KBM-7 (cell line): Measurements from ENCODE around the gene ULBP2.
"Not testable (repeated sequence)": the region's sequence is repeated elsewhere in the genome, so short reads cannot be mapped to it uniquely, and the experiment has no call there.

ENCODE experiments used
- DNase-seq: peaks from one replicate; pipeline ENCODE4 v3.0.0-alpha.2; 2015
- in situ Hi-C: fragments of 300-500 bp; cut with MboI; formaldehyde crosslinking; loops from 2 replicates; pipeline ENCODE4 v1.14.3; 2020; ENCODE audit warnings: low sequenced_read_pairs, low pct_unique_long_range_greater_than_20kb, mixed read lengths

The ULBP2 gene

GRCh38 chr6:149940672-149940982 lies 1.2 kb upstream of the ULBP2 start:
- in situ Hi-C loops, result no loop called here
- DNase-seq, result no peak

- in situ Hi-C loops, result no loop called here
- no peak for DNase-seq
Measured at GRCh38 chr6:149942461-149942829, 631 bp downstream of the ULBP2 start.

- DNase-seq, in situ Hi-C loops: not testable (repeated sequence)
Measured at GRCh38 chr6:149943321-149943720, 1.5 kb downstream of the ULBP2 start.

GRCh38 chr6:149945276-149945675 lies 3.5 kb downstream of the ULBP2 start:
- in situ Hi-C loops, DNase-seq: not testable (repeated sequence)

DNA sequence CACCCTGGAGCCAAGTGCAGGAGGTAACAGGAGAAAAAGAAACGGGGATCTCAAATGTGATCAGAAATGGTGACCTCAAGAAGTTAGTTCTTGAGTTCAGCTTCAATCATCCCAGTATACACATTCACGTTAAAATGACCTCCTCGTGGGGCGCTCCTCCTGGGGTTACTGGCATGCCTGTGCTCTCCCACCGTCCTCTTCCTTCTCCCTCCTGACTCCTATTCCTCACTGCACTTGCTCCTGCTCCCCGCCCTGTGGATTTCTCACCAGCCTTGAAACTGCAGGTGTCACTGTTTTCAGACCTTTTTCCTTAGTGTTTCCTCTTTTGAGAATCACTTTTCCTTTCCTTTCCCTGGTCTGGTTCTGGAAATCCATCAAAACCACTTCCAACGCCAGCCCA lies 4.8 kb downstream of the ULBP2 start:
- in situ Hi-C loops, DNase-seq: not testable (repeated sequence)

DNA sequence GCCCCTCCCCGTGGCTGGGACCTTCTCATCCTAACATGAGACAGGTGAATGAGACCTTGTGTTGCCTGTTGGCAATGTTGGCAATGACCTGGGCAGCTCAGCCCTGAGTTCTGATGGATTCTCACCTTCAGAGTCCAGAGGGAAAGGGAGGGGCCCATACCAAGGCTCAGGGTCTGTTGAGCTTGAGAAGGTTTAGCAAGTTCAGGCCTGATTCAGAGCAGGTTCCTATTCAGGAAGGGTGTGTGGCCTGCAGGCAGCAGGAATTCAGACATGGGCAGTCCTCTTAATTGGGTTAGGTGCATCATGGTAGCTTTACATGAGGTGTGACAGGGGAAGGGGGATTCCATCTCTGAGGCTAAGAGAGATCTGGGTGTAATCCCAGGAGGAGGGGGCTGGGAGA lies 5.7 kb downstream of the ULBP2 start:
- in situ Hi-C loops, DNase-seq: not testable (repeated sequence)

DNA sequence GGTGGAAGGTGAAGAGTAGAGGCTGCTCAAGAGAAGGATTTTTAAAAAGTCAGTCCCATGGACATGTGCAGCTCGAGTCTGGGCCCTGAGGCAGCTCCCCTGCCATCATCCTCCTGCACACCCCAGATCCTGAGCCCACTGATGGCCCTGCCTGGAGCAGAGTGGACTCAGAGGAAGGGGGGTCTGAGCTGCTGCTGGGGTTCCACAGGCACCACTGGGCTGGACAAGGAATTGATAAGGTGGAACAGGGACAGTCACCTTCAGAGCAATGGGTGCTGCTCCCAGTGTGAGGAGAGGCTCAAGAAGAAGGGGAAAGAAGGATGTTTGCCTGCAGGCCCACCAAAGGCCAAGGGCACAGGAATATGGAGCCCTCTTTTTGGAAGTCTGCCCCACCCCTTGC lies 6.2 kb downstream of the ULBP2 start:
- DNase-seq, result no peak
- in situ Hi-C loops, result no loop called here

DNA sequence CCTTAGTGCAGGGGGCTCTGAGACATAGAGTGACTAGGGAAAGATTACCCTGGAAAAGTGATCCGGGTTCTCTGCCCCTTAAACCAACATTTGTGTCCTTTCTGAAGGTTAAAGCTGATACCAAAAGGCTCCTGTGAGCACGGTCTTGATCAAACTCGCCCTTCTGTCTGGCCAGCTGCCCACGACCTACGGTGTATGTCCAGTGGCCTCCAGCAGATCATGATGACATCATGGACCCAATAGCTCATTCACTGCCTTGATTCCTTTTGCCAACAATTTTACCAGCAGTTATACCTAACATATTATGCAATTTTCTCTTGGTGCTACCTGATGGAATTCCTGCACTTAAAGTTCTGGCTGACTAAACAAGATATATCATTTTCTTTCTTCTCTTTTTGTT lies 6.8 kb downstream of the ULBP2 start:
- no peak for DNase-seq
- in situ Hi-C loops, result no loop called here

DNA sequence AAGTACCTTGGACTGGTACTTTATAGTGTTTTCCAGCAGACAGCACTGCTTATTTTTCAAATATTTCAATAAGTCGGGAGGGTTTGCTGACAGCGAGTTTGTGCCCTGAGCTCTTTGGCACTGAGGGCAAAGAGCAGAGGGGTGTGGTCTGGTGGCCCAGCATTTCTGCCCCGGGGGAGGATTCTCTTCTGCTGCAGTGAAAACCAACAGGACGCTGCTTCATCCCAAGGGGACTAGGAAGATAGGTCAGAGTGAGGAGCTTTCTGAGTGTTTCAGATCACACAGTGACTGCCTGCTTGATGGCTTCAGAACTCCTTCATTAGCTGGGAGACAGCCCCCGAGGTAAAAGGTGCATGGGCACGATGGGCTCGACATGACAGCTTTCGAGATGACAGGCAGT lies 8.6 kb downstream of the ULBP2 start:
- DNase-seq, result no peak
- in situ Hi-C loops, result no loop called here

DNA sequence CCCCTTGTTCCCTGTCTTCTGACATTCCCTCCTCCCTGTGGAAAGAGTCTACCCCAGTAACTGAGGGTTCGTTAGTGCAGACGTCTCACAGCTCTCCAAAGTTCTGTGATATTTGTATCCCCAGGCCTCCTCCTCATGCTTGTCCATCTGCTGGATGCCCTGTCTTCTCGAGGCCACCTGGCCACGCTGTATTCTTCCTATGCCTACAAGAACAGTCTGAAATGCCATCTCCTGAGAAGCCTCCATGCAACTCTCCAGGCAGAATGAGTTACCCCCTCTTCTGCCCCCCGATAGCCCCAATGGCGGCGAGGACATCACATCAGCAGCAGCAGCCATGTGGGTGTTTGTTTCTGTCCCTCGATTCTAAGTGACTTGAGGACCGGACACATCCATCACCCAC lies 9.3 kb downstream of the ULBP2 start:
- in situ Hi-C loops, result no loop called here
- DNase-seq, result no peak

GRCh38 chr6:149951626-149952025 lies 9.8 kb downstream of the ULBP2 start:
- DNase-seq, result no peak
- in situ Hi-C loops, result no loop called here

DNA sequence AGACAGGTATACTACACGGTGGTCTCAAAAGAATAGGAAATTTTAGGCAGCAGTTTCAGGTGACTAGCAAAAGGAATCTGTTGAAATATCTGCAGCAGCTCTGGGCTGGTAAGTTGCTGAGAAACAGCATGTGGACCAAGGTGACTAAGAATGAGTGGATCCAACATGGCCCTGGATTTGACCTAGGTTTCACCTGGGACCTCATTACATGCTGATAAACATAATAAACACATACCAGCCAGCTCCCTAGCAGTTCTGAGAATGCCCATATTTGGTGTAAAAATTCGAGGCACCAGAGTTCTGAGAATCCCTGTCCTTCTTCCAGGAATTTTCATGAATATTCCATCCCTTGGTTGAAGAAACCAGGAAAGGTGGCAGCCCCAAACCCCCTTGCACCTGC lies 11.6 kb downstream of the ULBP2 start:
- DNase-seq, result not testable (repeated sequence)

GRCh38 chr6:149953934-149954327 lies 12.1 kb downstream of the ULBP2 start:
- in situ Hi-C loops, DNase-seq: not testable (repeated sequence)

More for the DNA sequence above, 11.6 kb downstream of the ULBP2 start:
- in situ Hi-C loops, result not testable (repeated sequence)

DNA sequence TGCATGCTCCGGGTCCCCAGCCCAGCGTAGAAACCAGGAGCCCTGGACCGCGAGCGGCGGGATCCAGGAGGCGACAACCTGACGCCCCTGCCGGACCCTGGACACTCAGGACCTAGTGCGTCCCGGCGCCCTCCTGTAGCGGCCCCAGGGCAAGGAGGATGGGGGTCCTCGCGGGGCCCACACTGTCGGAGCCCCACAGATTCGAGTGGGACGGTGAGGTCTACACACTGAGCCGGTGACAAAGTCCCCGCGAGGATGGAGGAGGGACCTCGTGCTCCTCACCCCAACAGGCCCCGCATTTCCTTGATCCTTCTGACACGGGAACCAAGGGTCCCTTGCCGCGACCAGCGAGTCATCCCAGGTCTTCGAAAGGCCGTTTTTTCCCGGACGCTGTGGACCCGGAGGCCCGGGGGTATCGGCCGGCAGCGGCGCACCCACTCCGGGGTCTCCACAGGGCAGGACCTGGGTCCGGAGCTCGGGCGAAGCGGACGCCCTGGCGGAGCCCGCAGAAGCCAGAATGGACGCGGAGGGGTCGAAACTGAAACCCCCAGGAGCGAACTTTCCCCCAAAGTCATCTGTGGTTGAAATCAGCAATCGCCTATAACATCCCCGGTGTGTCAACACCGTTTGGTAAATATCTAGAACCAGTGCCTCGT lies 12.6 kb downstream of the ULBP2 start:
- in situ Hi-C loops, DNase-seq: not testable (repeated sequence)

GRCh38 chr6:149954984-149955653 lies 13.3 kb downstream of the ULBP2 start:
- DNase-seq, in situ Hi-C loops: not testable (repeated sequence)

DNA sequence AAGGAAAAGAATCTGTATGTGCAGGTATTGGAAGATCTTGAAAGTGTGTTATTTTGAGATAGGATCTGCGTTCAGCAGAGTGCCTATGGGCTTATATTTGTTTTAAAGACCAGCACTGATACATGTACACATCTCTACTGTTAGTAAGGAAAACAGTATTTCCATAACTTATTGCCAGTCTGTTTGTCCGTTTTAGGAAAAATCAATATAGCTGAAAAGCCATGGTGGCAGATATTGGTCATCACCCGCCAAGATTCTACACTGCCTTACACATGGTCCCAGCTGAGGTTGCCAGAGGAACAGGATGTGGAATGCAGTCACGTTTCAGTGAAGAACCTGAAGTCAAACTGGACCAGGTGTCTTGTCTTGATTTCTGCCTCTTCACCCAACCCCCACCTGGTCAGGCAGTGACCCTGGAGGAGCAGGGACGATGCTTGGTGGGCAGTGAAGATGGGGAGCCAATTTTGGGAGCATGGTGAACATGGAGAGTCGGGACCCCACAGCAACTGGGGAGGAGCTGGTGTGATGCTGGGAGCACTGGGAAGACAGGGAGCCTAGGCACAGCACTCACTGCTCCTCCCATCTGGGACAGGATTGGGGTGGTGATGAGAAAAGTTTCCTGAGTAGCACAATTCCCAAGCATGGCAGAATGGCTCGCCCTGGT lies 14.0 kb downstream of the ULBP2 start:
- DNase-seq, in situ Hi-C loops: not testable (repeated sequence)

DNA sequence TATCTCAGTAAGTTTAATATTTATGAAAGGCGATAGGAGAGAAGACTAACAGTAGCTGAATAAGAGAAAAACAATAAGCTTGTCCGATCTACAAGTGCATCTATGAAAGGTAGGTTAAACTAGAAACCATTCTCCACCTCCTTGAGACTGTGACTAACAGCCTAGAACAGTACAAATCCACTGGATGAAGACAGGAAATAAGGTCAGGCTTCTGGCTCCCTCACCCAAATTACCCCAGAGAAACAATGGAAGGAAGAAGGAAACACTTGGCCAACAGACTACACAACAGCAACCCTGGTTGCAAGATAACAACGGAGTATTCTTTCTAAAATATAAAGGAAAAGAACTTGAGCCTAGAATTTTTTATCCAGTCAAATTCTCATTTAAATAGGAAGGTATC lies 16.3 kb downstream of the ULBP2 start:
- in situ Hi-C loops, DNase-seq: not testable (repeated sequence)

- in situ Hi-C loops, DNase-seq: not testable (repeated sequence)
Measured at GRCh38 chr6:149959806-149960205, 18.0 kb downstream of the ULBP2 start.

- in situ Hi-C loops, result no loop called here
- DNase-seq, result no peak
Measured at GRCh38 chr6:149960488-149960887, 18.7 kb downstream of the ULBP2 start.

DNA sequence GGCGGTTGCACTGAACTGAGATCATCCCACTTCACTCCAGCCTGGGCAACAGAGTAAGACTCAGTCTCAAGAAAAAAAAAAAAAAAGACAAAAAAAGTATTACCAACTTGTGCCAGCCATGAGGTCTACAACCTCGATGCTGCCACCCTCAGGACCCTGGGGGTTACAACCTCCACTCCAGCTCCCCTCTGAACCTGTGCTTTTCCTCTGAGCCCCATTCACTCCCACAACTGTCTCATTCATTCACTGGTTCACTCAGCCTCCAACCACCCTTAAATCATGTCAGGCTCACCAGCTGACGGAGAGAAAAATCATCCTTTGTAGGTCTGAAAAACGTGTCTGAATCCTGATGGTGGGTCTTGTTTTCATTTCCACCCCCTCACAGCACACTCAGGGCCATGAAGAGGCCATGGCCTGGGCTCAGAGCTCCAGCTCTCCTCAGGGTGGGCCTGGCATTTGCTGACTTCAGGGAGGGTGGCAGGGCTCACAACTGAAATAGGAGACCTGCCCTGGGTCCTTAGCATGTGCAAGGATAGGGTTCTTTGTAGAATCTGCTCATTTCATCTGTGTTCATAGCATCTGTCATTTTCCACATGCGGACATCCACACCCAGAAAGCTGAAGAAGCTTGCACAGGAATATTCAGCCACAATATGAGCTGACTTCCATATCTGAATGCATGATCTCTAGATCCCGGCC lies 20.1 kb downstream of the ULBP2 start:
- in situ Hi-C loops, result no loop called here
- DNase-seq, result peak; percentile 73
